ENCODE results near the gene STARD13.

DNA sequence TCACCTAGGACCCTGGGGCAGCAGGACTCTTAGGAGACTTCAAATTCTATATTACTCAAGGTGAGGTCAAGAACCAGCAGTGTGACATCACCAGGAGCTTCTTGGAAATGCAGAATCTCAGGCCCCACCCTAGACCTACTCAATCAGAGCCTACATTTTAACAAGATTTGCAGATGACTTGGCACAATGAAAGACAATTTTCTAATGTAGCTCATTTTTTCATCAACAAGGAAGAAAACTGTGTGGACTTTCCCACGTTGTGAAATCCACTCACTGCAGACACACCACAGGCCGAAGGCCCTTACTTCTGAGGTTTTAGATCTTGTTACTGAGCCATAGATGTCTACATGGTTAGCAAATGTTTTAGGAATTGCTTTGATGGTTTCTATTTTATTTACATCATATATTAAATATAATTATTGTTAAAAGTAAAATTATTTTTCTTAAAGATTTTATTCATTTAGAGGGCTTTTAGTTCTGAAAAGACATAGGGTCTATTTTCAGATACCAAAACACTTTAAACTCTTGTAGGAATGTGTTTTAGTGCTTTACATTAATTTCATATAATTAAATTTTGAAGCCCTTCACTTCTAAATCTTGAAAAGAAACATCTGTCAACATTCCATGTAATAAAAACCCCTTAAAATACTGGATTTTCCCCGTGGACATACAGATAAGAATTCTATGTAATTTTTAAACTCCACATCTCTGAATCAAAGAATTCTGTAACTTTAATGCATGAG, 18.5 kb upstream of the STARD13 start:
- no peak for TF ChIP-seq EZH2 (IDR thresholded peaks at IDR 0.05; ENCODE audit: low read length)
- TF ChIP-seq, protein P1, sequence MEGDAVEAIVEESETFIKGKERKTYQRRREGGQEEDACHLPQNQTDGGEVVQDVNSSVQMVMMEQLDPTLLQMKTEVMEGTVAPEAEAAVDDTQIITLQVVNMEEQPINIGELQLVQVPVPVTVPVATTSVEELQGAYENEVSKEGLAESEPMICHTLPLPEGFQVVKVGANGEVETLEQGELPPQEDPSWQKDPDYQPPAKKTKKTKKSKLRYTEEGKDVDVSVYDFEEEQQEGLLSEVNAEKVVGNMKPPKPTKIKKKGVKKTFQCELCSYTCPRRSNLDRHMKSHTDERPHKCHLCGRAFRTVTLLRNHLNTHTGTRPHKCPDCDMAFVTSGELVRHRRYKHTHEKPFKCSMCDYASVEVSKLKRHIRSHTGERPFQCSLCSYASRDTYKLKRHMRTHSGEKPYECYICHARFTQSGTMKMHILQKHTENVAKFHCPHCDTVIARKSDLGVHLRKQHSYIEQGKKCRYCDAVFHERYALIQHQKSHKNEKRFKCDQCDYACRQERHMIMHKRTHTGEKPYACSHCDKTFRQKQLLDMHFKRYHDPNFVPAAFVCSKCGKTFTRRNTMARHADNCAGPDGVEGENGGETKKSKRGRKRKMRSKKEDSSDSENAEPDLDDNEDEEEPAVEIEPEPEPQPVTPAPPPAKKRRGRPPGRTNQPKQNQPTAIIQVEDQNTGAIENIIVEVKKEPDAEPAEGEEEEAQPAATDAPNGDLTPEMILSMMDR (optimal IDR thresholded peaks at IDR 0.05 in 1 of 3, IDR thresholded peaks at IDR 0.05 in 1 of 3, conservative IDR thresholded peaks at IDR 0.05 in 1 of 3; ENCODE audit: extremely low read depth in 1 of 3, insufficient read depth in 2 of 3, low read length in 3 of 3), result no peak
